ENCODE measurements around the gene DECR2. TPM values are rescaled to one million over a fixed set of nuclear protein-coding genes. Genes with fewer than 3 reads are reported as not detected.

The DECR2 gene
- total and polyA plus RNA-seq, 9 of the 15 experiments (the other 6 are each of a cell fraction or from before 2014, with no cell fraction given) = 1.0 to 31.9 (median 10.3) TPM

- TF ChIP-seq, protein P1, sequence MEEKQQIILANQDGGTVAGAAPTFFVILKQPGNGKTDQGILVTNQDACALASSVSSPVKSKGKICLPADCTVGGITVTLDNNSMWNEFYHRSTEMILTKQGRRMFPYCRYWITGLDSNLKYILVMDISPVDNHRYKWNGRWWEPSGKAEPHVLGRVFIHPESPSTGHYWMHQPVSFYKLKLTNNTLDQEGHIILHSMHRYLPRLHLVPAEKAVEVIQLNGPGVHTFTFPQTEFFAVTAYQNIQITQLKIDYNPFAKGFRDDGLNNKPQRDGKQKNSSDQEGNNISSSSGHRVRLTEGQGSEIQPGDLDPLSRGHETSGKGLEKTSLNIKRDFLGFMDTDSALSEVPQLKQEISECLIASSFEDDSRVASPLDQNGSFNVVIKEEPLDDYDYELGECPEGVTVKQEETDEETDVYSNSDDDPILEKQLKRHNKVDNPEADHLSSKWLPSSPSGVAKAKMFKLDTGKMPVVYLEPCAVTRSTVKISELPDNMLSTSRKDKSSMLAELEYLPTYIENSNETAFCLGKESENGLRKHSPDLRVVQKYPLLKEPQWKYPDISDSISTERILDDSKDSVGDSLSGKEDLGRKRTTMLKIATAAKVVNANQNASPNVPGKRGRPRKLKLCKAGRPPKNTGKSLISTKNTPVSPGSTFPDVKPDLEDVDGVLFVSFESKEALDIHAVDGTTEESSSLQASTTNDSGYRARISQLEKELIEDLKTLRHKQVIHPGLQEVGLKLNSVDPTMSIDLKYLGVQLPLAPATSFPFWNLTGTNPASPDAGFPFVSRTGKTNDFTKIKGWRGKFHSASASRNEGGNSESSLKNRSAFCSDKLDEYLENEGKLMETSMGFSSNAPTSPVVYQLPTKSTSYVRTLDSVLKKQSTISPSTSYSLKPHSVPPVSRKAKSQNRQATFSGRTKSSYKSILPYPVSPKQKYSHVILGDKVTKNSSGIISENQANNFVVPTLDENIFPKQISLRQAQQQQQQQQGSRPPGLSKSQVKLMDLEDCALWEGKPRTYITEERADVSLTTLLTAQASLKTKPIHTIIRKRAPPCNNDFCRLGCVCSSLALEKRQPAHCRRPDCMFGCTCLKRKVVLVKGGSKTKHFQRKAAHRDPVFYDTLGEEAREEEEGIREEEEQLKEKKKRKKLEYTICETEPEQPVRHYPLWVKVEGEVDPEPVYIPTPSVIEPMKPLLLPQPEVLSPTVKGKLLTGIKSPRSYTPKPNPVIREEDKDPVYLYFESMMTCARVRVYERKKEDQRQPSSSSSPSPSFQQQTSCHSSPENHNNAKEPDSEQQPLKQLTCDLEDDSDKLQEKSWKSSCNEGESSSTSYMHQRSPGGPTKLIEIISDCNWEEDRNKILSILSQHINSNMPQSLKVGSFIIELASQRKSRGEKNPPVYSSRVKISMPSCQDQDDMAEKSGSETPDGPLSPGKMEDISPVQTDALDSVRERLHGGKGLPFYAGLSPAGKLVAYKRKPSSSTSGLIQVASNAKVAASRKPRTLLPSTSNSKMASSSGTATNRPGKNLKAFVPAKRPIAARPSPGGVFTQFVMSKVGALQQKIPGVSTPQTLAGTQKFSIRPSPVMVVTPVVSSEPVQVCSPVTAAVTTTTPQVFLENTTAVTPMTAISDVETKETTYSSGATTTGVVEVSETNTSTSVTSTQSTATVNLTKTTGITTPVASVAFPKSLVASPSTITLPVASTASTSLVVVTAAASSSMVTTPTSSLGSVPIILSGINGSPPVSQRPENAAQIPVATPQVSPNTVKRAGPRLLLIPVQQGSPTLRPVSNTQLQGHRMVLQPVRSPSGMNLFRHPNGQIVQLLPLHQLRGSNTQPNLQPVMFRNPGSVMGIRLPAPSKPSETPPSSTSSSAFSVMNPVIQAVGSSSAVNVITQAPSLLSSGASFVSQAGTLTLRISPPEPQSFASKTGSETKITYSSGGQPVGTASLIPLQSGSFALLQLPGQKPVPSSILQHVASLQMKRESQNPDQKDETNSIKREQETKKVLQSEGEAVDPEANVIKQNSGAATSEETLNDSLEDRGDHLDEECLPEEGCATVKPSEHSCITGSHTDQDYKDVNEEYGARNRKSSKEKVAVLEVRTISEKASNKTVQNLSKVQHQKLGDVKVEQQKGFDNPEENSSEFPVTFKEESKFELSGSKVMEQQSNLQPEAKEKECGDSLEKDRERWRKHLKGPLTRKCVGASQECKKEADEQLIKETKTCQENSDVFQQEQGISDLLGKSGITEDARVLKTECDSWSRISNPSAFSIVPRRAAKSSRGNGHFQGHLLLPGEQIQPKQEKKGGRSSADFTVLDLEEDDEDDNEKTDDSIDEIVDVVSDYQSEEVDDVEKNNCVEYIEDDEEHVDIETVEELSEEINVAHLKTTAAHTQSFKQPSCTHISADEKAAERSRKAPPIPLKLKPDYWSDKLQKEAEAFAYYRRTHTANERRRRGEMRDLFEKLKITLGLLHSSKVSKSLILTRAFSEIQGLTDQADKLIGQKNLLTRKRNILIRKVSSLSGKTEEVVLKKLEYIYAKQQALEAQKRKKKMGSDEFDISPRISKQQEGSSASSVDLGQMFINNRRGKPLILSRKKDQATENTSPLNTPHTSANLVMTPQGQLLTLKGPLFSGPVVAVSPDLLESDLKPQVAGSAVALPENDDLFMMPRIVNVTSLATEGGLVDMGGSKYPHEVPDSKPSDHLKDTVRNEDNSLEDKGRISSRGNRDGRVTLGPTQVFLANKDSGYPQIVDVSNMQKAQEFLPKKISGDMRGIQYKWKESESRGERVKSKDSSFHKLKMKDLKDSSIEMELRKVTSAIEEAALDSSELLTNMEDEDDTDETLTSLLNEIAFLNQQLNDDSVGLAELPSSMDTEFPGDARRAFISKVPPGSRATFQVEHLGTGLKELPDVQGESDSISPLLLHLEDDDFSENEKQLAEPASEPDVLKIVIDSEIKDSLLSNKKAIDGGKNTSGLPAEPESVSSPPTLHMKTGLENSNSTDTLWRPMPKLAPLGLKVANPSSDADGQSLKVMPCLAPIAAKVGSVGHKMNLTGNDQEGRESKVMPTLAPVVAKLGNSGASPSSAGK (IDR thresholded peaks at IDR 0.05) = no peak
- TF ChIP-seq ZNF644 (tag; IDR thresholded peaks at IDR 0.05; ENCODE audit: low read depth) (no peak), SAFB (IDR thresholded peaks at IDR 0.05; ENCODE audit: borderline replicate concordance, low read depth, low read length) (no peak), HNRNPK (IDR thresholded peaks at IDR 0.05; ENCODE audit: low read depth, low read length, poor library complexity, severe bottlenecking) (no peak), JUNB (CRISPR knock-in tag; conservative IDR thresholded peaks at IDR 0.05) (no peak), IRF1 (CRISPR knock-in tag; IDR thresholded peaks at IDR 0.05; ENCODE audit: borderline replicate concordance) (no peak), RBM25 (IDR thresholded peaks at IDR 0.05; ENCODE audit: low read depth, low read length, severe bottlenecking) (peak; percentile 89), POLR2AphosphoS2 (IDR thresholded peaks at IDR 0.05; ENCODE audit: low read length) (no peak), TRIM28 (IDR thresholded peaks at IDR 0.05) (peak; percentile 98), ZNF143 (CRISPR knock-in tag; IDR thresholded peaks at IDR 0.05) (no peak), ZFPM2 (CRISPR knock-in tag; IDR thresholded peaks at IDR 0.05) (no peak), HMGN3 (IDR thresholded peaks at IDR 0.05; ENCODE audit: borderline replicate concordance, extremely low read depth, insufficient read length, low read depth, low read length) (no peak)
- TF ChIP-seq, protein P2, sequence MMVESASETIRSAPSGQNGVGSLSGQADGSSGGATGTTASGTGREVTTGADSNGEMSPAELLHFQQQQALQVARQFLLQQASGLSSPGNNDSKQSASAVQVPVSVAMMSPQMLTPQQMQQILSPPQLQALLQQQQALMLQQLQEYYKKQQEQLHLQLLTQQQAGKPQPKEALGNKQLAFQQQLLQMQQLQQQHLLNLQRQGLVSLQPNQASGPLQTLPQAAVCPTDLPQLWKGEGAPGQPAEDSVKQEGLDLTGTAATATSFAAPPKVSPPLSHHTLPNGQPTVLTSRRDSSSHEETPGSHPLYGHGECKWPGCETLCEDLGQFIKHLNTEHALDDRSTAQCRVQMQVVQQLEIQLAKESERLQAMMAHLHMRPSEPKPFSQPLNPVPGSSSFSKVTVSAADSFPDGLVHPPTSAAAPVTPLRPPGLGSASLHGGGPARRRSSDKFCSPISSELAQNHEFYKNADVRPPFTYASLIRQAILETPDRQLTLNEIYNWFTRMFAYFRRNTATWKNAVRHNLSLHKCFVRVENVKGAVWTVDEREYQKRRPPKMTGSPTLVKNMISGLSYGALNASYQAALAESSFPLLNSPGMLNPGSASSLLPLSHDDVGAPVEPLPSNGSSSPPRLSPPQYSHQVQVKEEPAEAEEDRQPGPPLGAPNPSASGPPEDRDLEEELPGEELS (CRISPR knock-in tag; IDR thresholded peaks at IDR 0.05; ENCODE audit: borderline replicate concordance) = no peak
These were observed 9.8 kb upstream of the DECR2 start (continued) for GRCh38 chr16:391885-392335.

Data from K562 (cell line).